IPS DF 19.7 (cell line): ENCODE results near the gene PHIP.

ENCODE experiments used
- DNase-seq: peaks from one replicate; pipeline ENCODE4 v3.0.0-alpha.2; 2013; ENCODE audit warnings: low read depth, low spot score

PHIP gene

GRCh38 chr6:79010422-79010821 is 67.6 kb downstream of the PHIP start:
- no peak for DNase-seq

- no peak for DNase-seq
These were observed 68.2 kb downstream of the PHIP start for GRCh38 chr6:79009819-79010218.

DNA sequence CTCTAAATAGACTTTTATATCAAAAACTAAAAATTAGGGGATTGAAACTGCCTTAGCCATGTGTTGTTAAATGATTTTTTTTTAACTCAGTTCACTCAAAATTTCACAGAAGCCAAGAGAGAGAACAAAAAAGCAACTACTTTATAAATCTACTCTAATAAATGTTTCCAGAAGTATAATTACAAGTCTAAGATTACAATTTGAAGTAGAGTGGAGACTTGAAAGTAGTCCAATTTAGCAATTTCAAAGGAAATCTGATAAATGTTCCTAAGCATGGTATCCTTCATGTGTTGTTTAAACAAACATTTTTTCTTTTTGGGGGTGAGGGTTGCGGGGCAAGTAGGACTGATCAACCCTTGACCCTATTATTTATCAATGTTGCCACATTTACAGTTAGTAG is 72.6 kb downstream of the PHIP start:
- DNase-seq, result no peak

- no peak for DNase-seq
These were observed 73.0 kb downstream of the PHIP start for GRCh38 chr6:79005024-79005423.

GRCh38 chr6:79004239-79004638 is 73.8 kb downstream of the PHIP start:
- no peak for DNase-seq

- DNase-seq, result no peak
These were observed 76.6 kb downstream of the PHIP start for GRCh38 chr6:79001415-79001814.

DNA sequence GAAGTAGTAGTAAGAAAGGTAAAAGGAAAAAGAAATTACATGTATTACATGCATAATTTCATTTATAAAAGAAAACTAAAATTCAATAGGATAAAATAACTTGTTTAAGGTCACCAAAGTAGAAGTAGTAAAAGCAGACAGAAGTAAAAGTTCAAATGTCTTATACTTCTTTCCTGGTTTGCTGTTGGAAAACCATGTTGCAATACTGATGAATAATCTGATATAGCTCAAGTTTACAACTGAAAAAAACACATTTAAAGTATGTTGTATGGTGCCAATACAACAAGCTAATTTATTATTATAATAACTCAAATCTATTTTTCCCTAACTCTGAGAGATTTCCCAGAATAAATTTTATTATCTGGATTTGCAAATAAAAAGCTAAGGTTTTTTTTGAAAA is 78.3 kb downstream of the PHIP start:
- no peak for DNase-seq

GRCh38 chr6:78995946-78996345 is 82.1 kb downstream of the PHIP start:
- no peak for DNase-seq

GRCh38 chr6:78995346-78995745 is 82.7 kb downstream of the PHIP start:
- DNase-seq, result no peak

DNA sequence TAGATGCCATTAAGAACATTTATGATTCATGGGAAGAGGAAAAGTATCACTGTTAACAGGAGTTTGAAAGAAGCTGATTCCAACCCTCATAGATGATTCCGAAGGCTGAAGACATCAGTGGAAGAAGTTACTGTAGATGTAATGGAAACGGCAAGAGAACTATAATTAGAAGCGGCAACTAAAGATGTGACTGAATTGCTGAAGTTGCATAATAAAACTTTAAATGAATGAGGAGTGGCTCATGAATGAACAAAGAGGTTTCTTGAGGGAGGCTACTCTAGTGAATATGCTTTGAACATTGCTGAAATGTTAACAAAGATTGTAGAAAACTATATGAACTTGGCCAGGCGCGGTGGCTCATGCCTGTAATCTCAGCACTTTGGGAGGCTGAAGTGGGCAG is 84.1 kb downstream of the PHIP start:
- no peak for DNase-seq

GRCh38 chr6:78989191-78989590 is 88.9 kb downstream of the PHIP start:
- no peak for DNase-seq

GRCh38 chr6:78986161-78986560 is 91.9 kb downstream of the PHIP start:
- no peak for DNase-seq

DNA sequence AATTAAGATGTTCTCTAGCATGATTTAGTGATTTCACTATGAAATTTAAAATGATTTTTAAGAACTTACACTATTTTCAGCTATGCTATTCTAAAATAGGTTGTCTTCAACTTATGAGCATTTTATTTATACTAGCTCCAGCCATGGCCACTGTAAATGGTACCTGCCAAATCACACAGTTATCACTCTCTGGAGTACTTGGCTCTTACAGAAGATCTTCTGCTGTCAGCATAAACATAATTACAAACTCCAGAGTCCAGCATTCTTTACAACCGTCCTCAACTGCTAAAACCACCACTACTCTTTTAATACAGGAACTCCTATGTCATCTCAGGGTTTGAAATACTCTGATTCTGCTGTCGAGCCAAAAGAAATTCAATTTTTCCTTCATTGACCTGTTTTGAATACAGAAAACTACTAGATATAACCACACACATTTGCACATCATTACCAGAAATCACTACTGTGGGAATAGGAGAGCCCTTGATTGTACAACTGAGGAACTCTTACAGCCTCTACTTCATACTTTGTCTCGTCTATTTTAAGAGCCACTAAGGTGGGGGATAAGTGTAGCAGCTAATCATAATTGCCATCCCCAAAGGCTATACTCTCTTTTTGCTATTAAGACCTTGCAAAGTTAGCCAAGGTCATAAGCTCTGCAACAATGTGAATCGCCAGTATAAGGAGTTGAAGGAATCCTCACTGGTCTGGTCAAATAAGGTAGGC is 93.7 kb downstream of the PHIP start:
- DNase-seq, result no peak

DNA sequence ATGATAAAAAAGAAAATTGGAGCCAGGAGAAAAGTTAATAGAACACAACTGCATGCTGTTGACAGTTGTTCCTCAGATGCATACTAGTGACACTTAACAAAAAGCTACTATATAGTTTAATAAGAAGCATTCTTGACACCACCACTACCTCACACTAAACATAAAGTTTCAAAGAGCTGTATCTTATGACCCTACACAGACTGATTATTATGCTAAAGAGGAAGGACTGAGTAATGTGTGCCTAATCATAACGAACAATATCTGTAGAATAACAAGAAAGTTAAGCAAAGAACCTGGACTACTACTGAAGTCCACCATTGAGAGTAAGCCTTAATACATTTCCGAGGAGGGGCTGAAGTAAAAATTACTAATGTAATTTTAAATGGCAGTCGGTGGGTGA is 110.9 kb downstream of the PHIP start:
- DNase-seq, result no peak

- DNase-seq, result no peak
These were observed 111.5 kb downstream of the PHIP start for GRCh38 chr6:78966542-78966941.

DNA sequence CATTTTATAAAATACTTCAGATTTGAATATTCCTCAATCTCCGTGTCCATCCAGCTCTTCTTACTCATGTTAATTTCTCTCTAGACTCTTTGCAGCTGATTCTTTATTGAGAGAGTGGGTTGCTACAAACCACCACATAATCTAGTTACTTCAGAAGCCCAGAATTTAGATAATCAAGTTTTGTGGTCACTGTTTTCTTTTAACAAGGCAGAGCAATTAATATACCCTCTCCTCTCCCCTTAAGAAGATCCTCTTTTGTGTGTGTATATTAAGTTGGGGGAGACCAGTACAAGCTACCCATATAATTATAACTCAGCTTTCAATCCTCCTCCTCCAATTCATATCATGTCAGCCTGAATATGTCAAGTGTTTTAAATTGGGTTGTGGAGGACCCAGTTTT is 115.6 kb downstream of the PHIP start:
- DNase-seq, result no peak

DNA sequence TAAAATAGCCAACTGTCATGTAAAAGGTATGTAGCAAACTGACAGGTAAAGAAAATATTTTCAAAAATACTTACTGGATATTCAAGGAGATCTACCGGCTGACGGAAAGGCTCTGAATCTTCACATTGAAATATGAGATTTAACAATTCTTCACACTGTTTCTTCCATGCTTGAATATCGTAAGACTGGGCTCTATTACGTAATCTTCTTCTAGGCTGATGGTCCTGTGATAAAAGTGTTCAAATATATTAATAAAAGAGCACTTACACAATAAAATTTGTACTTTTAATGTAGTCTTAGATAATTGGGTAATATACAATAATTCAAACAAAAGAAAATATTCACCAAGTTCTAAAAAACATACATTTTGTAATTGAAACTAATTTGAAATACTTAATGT is 123.3 kb downstream of the PHIP start:
- no peak for DNase-seq

GRCh38 chr6:78953798-78954197 is 124.3 kb downstream of the PHIP start:
- DNase-seq, result no peak

GRCh38 chr6:78952362-78952761 is 125.7 kb downstream of the PHIP start:
- DNase-seq, result no peak

GRCh38 chr6:78948785-78949184 is 129.3 kb downstream of the PHIP start:
- no peak for DNase-seq

- DNase-seq, result no peak
These were observed 130.1 kb downstream of the PHIP start for GRCh38 chr6:78947962-78948361.

GRCh38 chr6:78947529-78947928 is 130.5 kb downstream of the PHIP start:
- no peak for DNase-seq

GRCh38 chr6:78942446-78942845 is 135.6 kb downstream of the PHIP start:
- DNase-seq, result no peak

GRCh38 chr6:78936515-78936914 is 141.5 kb downstream of the PHIP start:
- DNase-seq, result no peak
